ENCODE measurements around the gene LTO1.
A peak's percentile ranks its signal among the peaks of the same experiment; 100 is the strongest.
"Not testable (repeated sequence)": the region's sequence is repeated elsewhere in the genome, so short reads cannot be mapped to it uniquely, and the experiment has no call there.

LTO1 gene

DNA sequence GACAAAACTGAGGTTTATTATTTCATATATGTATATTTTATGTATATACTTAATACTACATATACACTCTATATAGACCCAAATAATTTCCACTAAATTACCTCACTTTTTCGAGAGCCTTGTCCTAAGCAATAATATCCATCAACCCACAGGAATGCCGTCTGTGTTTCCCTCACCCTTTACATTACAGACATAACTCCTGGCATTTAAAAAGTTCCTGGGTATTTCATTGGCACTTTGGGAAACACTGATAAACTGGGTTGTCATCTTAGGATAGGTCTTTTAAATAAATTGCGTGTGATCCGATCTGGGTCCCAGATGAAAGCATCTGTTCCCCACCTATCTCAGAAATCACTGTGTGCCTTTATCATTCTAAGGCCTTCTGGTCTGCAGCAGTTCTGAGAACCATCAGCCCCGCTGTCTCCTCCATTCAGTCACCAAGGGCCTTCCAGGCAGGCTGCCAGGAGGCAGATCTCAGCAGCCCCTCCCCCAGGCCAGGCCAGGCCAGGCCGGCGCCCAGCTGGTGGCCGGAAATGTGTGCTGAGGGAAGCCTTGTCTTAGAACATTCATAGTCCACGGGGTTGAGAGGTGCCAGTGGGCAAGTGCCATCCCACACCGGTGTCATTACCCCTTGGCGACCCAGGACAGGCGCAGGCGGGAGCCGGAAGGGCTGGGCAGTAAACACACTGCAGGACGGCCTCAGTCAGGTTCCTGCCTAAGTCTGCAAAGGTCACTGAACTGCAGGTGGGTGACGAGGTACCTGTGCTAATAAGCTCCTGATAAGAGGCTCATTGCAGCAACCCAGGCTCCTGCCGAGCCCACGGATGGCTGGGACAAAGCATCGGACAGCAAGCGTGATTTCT, 25.4 kb upstream of the LTO1 start:
- DNase-seq = no peak

DNA sequence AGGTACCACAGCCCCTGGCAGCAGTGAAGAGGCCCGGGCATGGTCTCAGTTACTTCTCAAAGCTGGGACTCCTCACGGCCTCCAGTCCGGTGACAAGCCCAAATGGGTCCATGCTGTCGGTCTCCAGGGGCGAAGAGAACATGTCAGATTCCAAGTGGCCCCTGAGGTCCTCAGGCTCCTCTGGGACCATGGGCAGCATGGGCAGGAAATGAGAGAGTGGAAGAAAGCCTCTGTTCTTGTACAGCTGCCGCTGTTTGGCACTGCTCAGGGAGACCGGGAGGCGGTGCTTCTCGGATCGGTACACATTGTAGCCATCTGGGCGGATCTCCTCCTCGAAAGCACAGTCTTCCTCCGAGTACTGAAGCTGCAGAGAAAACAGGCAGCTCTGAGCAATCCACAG, 24.1 kb upstream of the LTO1 start:
- DNase-seq = no peak

DNA sequence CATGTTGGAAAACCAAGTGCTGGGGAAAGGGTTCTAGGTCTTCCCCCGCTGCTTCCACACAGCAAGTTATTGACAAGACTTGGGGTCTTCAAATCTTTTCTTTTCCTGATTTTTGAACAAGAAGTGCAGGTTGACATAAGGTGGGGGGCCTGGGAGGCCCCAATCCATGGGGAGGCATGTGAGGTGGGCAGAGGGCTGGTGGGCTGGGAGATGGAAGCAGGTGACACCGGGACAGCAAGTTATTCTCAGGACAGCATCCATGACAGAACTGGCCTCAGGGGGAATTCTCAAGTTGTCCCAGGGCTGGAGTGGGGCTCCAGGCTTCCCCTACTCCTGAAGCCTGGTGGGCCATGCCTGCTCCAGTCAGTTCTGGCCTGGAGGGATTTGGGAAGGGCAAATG, 23.2 kb upstream of the LTO1 start:
- DNase-seq = no peak

DNA sequence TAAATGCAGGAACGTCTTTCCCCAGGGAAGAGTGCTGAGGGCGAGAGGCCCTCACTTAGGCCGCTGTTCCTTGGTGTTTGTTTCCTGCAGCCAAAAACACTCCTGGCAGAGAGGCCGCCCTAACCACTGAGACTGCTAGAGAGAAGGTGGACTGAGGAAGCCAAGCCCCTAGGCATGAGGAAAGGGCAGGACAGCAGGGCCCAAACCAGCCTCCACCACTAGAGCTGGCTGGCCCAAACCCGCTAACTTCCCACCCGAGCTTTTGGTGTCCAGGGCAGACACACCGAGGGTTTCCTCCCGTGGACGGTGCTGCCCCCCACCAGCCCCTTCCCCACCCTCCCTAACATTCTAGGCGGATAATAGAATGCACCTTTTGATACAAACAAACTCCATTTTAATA, 22.7 kb upstream of the LTO1 start:
- no peak for DNase-seq

DNA sequence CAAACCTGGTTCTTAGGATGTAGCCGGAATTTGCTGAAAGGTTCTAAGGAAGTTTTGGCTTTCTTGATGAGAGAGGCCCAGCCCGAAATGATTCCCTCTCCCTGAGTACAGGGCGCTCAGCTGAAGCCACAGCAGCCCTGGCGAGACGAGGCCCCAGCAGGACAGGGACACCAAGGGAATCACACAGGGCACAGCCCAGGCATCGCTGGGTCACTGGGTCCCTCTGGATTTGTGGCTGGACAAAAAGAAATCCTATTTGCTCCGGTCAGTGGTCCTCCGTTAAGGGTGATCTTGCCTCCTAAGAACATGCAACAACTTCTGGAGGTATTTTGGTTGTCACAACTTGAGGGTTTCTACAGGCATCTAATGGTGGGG, 22.3 kb upstream of the LTO1 start:
- no peak for DNase-seq

DNA sequence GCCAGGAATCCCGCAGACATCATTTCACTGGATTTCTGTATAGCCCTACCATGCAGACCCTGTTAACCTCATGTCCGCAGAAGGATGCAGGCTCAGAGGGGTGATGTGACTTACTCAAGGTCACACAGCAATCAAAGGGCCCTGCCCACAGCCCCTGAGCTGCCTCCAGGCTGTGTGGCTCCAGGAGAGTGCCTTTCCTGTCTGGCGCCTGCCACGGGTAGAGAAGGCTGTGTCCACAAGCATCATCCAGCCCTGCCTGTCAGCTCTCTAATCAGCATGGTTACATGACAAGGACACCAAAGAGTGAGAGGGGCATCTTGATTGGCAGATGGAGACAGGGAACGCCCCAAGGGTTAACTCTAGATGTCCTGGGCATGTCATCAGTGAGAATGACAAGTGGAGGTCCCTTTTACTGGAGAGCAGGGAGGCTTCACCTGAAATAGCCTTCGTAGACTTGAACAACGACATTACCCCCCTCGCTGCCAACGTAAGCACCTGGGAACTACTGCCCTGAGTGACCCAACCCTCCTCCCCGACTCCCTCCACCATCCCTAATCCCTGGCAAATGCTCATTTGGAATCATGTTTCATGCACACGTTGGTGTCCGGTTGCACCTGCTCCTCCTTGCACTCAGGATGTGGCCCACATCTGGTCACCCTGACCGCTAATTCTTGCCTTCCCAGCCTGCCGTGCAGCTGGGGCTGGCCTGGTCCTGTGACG, 21.8 kb upstream of the LTO1 start:
- DNase-seq = no peak

DNA sequence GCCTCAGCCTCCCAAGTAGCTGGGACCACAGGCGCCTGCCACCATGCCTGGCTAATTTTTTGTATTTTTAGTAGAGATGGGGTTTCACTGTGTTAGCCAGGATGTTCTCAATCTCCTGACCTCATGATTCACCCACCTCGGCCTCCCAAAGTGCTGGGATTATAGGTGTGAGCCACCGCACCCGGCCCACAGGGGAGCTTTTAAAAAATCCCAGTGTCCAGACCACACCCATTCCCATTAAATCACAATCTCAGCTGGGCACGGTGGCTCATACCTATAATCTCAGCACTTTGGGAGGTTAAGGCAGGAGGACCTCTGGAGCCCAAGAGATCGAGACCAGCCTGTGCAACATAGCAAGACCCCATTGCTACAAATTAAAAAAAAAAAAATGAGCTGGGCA, 20.8 kb upstream of the LTO1 start:
- not testable (repeated sequence) for DNase-seq

DNA sequence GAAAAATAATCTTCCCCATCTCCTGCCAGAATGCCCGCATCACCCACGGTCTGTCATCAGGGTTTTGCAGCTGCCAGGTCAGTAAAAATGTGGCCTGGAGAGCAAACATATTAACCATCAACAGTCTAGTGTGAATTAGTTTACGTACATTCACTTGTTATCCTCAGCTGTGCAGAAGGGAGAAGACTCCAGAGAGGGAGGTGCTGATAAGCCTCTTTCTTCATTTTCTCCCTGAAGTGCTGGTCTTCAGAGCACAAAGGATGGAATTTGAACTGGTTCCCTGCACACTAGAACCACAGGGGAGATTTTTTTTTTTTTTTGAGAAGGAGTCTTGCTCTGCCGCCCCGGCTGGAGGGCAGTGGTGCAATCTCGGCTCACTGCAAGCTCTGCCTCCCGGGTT, 20.4 kb upstream of the LTO1 start:
- DNase-seq = no peak

DNA sequence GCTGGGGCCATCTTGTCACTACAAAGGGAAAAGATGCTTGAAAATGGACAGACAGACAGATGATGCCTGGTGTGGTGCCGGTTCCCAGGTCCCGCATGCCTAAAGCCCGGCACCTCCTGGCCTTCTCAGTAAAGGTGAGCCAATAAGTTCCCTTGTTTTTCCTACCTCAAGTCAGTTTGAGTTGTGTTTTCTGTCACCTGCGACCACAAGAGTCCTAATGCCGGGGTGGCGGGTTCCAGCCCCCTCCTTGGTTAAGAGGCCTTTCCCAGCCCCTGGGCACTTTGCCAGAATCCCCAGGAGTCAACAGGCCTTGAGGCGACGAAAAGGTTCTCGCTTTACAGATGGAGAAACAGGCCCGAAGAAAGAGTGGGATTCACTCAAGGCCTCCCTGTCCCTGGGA, 19.6 kb upstream of the LTO1 start:
- DNase-seq = no peak

DNA sequence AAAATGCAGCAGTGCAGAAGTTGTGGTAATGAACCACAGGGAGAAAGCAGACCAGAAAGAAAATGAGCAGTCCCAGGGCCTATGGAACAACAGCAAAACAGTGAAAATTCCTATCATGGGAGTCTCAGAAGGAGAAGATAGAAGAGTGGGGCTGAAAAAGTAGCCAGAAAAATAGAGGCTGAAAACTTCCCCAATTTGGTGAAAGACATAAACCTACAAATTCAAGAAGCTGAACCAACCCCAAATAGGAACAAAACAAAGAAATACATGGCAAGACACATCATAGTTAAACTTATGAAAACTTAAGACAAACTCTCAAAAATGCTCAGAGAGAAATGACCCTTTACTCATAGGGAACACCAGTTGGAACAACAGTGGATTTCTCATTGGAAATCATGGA, 17.3 kb upstream of the LTO1 start:
- no peak for DNase-seq

DNA sequence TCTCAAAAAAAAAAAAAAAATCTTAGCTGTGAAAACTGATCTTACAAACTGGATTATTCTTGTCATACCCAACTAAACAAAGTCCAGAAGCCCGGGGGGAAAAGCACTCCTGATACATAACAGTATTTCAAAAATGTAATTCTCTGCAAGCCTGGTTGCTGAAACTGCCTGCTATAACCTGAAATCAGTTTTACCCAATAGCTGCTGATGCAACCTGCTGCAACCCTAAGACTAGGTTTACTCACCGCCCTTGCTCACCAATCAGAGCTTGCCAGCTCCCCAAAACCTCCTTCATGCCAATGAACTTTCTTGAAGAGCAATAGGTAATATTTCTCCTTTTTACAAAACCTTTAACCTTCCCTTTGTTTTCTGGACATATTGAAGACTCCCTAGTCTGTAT, 16.3 kb upstream of the LTO1 start:
- DNase-seq = no peak

DNA sequence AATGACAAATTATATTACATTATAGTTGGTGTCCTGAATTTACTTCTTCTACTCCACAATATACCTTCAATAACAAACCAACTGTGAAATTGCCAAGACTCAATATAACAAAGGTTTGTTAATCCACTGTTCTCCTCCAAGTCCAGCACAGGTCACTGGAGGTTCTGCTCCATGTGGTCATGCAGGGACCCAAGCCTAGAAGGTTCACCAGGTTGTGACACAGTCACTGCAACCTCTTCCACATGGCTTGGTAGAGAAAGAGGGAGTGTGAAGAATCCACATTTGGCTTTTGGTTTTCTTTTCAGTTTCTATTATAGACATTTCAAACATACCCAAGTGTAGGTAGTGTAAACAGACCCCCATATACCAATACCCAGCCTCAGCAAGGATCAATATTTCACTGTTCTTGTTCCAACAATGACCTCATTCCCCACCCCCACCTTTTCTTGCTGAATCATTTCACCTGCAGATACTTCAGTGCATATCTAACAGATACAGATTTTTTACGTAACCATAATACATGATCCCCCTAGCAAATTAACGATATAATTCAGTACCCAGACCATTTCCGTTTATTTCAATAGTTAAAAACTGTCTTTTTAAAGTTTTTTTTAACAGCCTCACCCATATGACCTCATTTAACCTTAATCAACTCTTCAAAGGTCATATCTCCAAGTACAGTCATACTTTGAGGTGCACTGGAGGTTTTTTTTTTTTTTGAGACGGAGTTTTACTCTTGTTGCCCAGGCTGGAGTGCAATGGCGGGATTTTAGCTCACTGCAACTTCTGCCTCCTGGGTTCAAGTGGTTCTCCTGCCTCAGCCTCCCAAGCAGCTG, 14.5 kb upstream of the LTO1 start:
- DNase-seq = no peak

DNA sequence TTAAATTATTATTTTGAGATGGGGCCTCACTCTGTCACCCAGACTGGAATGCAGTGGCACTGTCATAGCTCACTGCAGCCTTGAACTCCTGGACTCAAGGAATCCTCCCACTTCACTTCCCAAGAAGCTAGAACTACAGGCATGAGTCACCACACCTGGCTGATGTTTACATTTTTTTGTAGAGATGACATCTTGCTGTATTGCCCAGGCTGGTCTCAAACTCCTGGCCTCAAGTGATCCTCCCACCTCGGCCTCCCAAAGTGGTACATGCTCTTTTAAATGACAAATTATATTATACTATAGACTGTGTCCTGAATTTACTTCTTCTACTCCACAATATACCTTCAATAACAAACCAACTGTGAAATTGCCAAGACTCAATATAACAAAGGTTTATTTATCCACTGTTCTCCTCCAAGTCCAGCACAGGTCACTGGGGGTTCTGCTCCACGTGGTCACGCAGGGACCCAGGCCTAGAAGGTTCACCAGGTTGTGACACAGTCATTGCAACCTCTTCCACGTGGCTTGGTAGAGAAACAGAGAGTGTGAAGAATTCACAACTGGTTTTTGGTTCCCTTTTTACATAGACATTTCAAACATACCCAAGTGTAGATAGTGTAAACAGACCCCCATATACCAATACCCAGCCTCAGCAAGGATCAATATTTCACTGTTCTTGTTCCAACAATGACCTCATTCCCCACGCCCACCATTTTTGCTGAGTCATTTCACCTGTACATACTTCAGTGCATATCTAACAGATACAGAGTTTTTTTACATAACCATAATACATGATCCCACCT, 13.0 kb upstream of the LTO1 start:
- peak; percentile 14 for DNase-seq

DNA sequence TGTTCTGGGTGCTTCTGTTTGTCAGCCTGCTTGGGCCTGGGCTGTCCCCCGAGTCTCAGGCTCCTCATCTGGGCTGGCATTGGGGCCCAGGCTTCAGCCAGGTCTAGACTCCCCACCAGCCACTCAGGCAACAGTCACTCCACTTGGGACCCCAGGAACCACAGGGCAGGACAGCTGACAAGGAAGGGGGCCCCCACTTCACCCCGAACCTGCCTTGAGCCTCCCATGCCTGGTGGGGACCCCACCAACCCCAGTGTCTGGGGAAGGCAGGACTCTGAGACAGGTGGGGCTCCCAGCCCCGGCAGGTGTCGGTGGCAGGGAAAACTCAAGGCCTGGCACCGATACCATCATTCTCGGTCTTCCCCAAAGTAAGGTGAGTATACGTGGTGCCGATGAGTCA, 11.7 kb upstream of the LTO1 start:
- no peak for DNase-seq

DNA sequence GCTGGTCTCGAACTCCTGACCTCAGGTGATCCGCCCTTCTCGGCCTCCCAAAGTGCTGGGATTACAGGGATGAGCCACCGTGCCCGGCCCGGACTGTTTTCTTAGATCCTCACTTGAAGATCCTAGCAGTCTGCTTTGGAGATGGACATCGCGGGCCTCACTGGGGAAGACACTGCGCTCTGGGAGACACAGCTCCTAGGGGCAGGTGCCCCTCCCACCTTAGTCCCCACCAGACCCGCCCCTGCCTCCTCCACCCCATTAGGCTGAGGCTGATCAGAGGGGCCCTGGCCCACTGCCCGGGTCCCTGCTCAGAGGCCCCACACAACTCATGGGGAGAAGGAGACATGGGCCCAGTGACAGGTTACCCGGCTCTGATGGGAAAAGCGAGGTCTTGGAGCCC, 11.3 kb upstream of the LTO1 start:
- DNase-seq = no peak

DNA sequence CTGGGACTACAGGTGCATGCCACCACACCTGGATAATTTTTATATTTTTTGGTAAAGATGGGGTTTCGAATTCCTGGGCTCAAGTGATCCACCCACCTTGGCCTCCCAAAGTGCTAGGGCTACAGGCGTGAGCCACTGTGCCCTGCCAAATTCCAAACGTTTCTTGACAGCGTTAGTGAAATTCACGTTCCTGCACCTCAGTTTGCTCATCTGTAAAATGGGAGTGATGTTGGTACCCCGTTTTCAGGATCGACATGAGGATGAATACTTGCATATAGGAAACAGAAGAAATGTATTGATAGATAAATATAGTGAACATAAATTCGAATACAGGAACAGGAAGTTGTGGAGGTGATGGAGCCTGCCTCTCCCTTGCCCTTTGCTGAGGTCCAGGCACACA, 10.2 kb upstream of the LTO1 start:
- no peak for DNase-seq

DNA sequence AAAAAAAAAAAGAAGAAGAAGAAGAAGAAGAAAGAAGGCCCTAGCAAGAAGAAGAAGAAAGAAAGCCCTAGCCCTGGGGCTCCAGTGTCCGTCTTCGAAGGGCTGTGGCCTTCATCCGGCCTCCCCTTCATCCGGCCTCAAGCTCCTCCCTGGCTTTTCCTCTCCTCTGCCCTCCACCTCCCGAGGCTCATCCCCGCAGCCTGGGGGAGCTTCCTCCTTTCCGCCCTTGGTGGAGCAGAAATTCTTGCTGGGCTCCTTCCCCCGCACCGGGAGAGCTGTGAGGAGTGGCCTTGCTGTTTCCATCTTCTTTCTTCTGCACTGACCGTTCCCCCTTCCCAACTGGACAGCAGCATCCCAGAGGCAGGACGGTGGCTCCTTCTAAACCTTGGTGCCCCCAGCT, 9.5 kb upstream of the LTO1 start:
- no peak for DNase-seq

DNA sequence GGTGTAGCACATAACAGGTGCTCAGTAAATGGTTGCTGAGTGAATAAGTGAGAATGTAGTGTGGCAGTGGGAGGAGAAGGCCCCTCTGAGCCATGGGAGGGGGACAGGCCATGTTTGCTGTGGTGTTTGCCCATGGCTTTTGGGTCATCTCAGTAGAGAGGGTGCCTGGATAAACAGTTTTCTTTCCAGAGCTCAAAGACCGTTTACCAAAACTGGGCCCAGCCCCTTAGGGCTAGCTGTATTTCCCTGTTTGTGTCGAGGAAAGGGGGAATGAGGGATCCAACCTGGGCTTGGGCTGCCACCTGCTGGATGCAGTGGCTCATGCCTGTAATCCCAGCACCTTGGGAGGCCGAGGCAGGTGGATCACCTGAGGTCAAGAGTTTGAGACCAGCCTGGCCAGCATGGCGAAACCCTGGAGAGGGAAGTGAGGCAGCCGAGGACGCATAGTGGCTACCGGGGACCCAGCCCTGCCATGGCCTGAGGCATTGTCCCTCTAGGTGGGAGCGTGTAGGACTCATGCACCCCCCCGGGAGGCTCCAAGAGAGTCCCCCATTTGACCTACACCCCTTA, 8.7 kb upstream of the LTO1 start:
- DNase-seq = no peak

DNA sequence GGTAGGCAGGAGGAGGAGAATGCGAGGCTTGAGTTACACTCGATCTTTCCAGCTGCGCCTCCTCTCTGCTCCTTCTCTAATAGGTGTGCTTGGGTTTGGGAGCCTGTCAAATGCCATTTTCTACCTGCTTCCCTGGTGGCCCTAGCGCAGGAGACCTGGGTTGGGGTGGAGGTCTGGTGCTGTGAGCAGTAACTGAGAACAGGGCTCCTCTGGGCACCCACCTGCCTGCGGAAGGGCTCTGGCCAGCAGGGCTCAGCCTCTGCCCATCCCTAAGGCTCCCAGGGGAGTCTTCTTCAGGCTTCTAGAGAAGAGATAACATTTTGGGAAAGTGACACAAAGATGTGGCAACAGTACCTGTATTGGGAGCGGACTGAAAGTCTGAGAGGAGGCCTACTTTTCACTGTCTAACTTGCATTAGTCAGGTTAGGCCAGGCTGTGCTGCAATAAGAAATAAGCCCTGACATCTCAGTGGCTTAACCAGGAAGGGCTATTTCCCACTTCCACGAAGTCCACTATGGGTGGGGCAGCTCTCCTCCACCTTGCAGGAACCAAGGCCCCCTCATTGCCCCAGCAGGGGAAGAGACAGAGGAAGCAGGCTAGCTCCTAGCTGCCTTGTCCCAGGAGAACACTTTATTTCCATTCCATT, 7.7 kb upstream of the LTO1 start:
- DNase-seq = no peak

DNA sequence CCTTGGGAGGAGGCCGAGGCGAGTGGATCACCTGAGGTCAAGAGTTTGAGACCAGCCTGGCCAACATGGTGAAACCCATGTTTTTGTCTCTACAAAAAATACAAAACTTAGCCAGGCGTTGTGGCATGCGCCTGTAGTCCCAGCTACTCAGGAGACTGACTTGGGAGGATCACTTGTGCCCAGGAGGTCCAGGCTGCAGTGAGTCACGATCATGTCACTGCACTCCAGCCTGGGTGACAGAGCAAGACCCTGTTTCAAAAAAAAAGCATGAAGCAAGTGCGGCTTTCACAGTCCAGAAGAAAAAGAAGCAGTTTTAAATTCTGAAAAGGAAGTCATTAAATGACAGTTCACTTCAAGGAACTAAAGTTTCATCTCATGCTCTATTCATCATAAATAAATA, 7.1 kb upstream of the LTO1 start:
- DNase-seq = no peak

DNA sequence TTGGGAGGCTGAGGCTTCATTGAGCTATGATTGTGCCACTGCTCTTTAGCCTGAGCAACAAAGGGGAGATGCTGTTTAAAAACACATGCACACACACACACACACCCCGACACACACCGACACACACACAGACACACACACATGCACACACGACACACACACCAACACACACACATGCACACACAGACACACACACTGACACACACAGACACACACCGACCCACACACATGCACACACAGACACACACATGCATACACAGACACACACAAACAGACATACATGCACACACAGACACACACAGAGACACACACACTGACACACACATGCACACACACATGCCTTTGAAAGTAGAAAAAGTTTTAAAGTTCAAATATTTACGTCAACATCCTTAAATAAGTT, 5.5 kb upstream of the LTO1 start:
- DNase-seq = no peak

DNA sequence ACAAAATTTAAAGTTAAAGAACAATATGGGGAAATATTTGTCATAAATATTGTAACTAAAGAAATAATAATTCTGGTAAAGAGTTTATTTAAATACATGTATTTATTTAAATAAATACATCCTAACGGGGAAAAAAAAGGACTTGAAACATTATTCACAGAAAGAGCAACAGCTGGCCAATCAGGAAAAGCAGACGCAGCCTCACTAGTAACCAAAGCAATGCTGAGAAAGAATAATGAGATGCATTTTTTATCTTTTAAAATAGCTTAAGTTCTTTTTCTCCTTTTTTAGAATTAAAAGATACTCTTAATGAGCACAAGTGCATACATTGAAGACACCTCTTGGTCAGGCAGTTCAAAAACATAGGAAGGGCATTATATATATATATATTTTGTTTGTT, 2.6 kb upstream of the LTO1 start:
- no peak for DNase-seq

Data from stimulated activated naive CD4-positive, alpha-beta T cell treated with Interleukin-2 at 50 U/mL for 16 hours (primary cell).